Fibroblast of lung (primary cell): ENCODE data around the gene NTN4.

Source experiments
- CTCF ChIP-seq, 2 donors: IDR thresholded peaks in 1 of 2; conservative IDR thresholded peaks in 1 of 2; 1 replicate in 1 of 2; 2 replicates in 1 of 2; pipeline ENCODE4 v1.5.1; 2011 to 2012; ENCODE audit warnings: low read length in 2 of 2, control low read depth in 1 of 2, inconsistent platforms in 1 of 2, low read depth in 1 of 2, mild to moderate bottlenecking in 1 of 2
- EZH2 ChIP-seq: IDR thresholded peaks from 2 replicates; pipeline ENCODE4 v1.5.1; 2012; ENCODE audit warnings: low read length, control low read depth, mild to moderate bottlenecking; ENCODE audit errors: missing control alignments

- TF ChIP-seq CTCF (conservative IDR thresholded peaks at IDR 0.05 in 1 of 2, IDR thresholded peaks at IDR 0.05 in 1 of 2; ENCODE audit: low read depth in 1 of 2, low read length in 2 of 2), result no peak
- no peak for TF ChIP-seq EZH2
Observed at GRCh38 chr12:95790033-95790916, at the start of gene NTN4.
